Neuronal stem cell (in vitro differentiated cells): ENCODE data around the gene CTNNBL1.

ENCODE experiments used
- DNase-seq: peaks from one replicate; pipeline ENCODE4 v3.0.0-alpha.2; 2013; ENCODE audit warnings: low spot score
- H2AFZ ChIP-seq: one replicate; pipeline ENCODE4 v1.6.1; 2013; ENCODE audit warnings: mild to moderate bottlenecking, low read length, inconsistent platforms
- H2AK5ac ChIP-seq: 2 replicates; pipeline ENCODE4 v1.6.1; 2013; ENCODE audit warnings: low read depth, mild to moderate bottlenecking, inconsistent platforms, low read length, moderate library complexity, mixed read lengths
- H2BK120ac ChIP-seq: 2 replicates; pipeline ENCODE4 v1.6.1; 2013; ENCODE audit warnings: low read depth, mild to moderate bottlenecking, inconsistent platforms, low read length, moderate library complexity, mixed read lengths
- H2BK12ac ChIP-seq: one replicate; pipeline ENCODE4 v1.6.1; 2013; ENCODE audit warnings: low read length, inconsistent platforms
- H2BK15ac ChIP-seq: 2 replicates; pipeline ENCODE4 v1.6.1; 2013; ENCODE audit warnings: mild to moderate bottlenecking, low read length, inconsistent platforms, mixed read lengths
- H2BK5ac ChIP-seq: one replicate; pipeline ENCODE4 v1.6.1; 2013; ENCODE audit warnings: inconsistent platforms, mild to moderate bottlenecking, low read length, moderate library complexity
- H3K14ac ChIP-seq: one replicate; pipeline ENCODE4 v1.6.1; 2013; ENCODE audit warnings: low read length, inconsistent platforms
- H3K18ac ChIP-seq: 2 replicates; pipeline ENCODE4 v1.6.1; 2013; ENCODE audit warnings: low read length, inconsistent platforms
- H3K23ac ChIP-seq: 2 replicates; pipeline ENCODE4 v1.6.1; 2013; ENCODE audit warnings: low read depth, mild to moderate bottlenecking, mixed read lengths, low read length, inconsistent platforms; ENCODE audit not compliant: poor library complexity
- H3K27ac ChIP-seq: replicated peaks from 3 replicates; pipeline ENCODE4 v1.5.1; 2013; ENCODE audit warnings: low read length, inconsistent platforms
- H3K27me3 ChIP-seq, 3 experiments: 2 replicates each; pipeline ENCODE4 v1.6.1; 2013; ENCODE audit warnings: low read length in 3 of 3, mild to moderate bottlenecking in 2 of 3, inconsistent platforms in 1 of 3, low read depth in 1 of 3, mixed read lengths in 1 of 3, moderate library complexity in 1 of 3; ENCODE audit not compliant: control insufficient read depth in 3 of 3, insufficient read depth in 3 of 3
- H3K36me3 ChIP-seq, 2 donors: replicated peaks in 1 of 2; 2 replicates each; pipeline ENCODE4 v1.6.1; 2013; ENCODE audit warnings: low read length in 2 of 2; ENCODE audit not compliant: control insufficient read depth in 2 of 2, insufficient read depth in 2 of 2
- H3K4ac ChIP-seq: 2 replicates; pipeline ENCODE4 v1.6.1; 2013; ENCODE audit warnings: inconsistent platforms, mild to moderate bottlenecking, low read length, moderate library complexity
- H3K4me1 ChIP-seq, 2 donors: 1 replicate in 1 of 2; 2 replicates in 1 of 2; pipeline ENCODE4 v1.6.1; 2013; ENCODE audit warnings: low read length in 2 of 2, low read depth in 1 of 2; ENCODE audit not compliant: control insufficient read depth in 2 of 2, insufficient read depth in 1 of 2
- H3K4me2 ChIP-seq: one replicate; pipeline ENCODE4 v1.6.1; 2013; ENCODE audit warnings: mild to moderate bottlenecking, low read length, inconsistent platforms; ENCODE audit not compliant: insufficient read depth, poor library complexity, severe bottlenecking
- H3K4me3 ChIP-seq, 2 donors: 2 replicates each; pipeline ENCODE4 v1.5.1; 2013; ENCODE audit warnings: low read length in 2 of 2, mild to moderate bottlenecking in 2 of 2, inconsistent platforms in 1 of 2, moderate library complexity in 1 of 2
- H3K79me1 ChIP-seq: one replicate; pipeline ENCODE4 v1.6.1; 2013; ENCODE audit warnings: low read depth, mild to moderate bottlenecking, inconsistent platforms, low read length, moderate library complexity
- H3K9ac ChIP-seq: one replicate; pipeline ENCODE4 v1.6.1; 2013; ENCODE audit warnings: mild to moderate bottlenecking, low read depth, low read length, inconsistent platforms; ENCODE audit not compliant: poor library complexity
- H3K9me3 ChIP-seq, 2 donors: replicated peaks in 1 of 2; 2 replicates each; pipeline versions ENCODE3 to v1.6.1; 2013; ENCODE audit warnings: low read length in 2 of 2, mild to moderate bottlenecking in 2 of 2, inconsistent platforms in 1 of 2, low read depth in 1 of 2, mixed read lengths in 1 of 2, moderate library complexity in 1 of 2; ENCODE audit not compliant: control insufficient read depth in 2 of 2, insufficient read depth in 1 of 2
- H4K8ac ChIP-seq: one replicate; pipeline ENCODE4 v1.6.1; 2013; ENCODE audit warnings: low read depth, mild to moderate bottlenecking, inconsistent platforms, low read length, moderate library complexity
- H4K91ac ChIP-seq: one replicate; pipeline ENCODE4 v1.6.1; 2013; ENCODE audit warnings: low read length, low read depth, mild to moderate bottlenecking, inconsistent platforms; ENCODE audit not compliant: poor library complexity
- WGBS, 2 donors: extraction: QIAGEN DNeasy Blood & Tissue Kit; methylation state at CpG; one replicate each; pipeline ENCODE4 v1.1.7; 2013; ENCODE audit warnings: missing lambda C conversion rate in 2 of 2, mixed read lengths in 1 of 2; ENCODE audit not compliant: insufficient read length in 2 of 2, insufficient replicate concordance in 1 of 2; ENCODE audit errors: extremely low coverage in 2 of 2; 5-methylcytosine and 5-hydroxymethylcytosine counted together

The CTNNBL1 gene

GRCh38 chr20:37866051-37866450 lies 172.2 kb downstream of the CTNNBL1 start:
- Histone ChIP-seq H3K23ac (no peak overlapping the region), H3K27ac (no peak overlapping the region), H3K27me3 (no peaks in the 10 kb centered on the region), H3K4me1 (peaks cover 20 to 21% of the 10 kb centered on the region in 2 donors), H3K4ac (no peak overlapping the region), H2BK120ac (no peak overlapping the region), H2BK15ac (no peak overlapping the region), H2AFZ (no peak overlapping the region), H3K4me2 (no peak overlapping the region), H3K36me3 (peaks cover 2 to 36% of the 10 kb centered on the region in 2 donors), H2AK5ac (no peak overlapping the region), H3K79me1 (no peaks in the 10 kb centered on the region), H4K8ac (no peak overlapping the region), H3K9ac (no peak overlapping the region), H4K91ac (no peak overlapping the region), H3K9me3 (peaks cover 0 to 2% of the 10 kb centered on the region in 2 donors), H3K4me3 (no peak overlapping the region), H3K14ac (no peak overlapping the region), H2BK12ac (no peak overlapping the region), H2BK5ac (no peak overlapping the region), H3K18ac (no peak overlapping the region)
- no CpG with 5 or more reads among the region's 10 CpGs for WGBS, 2 donors
- DNase-seq = no peak

- Histone ChIP-seq H4K91ac (no peak overlapping the region), H2BK12ac (no peak overlapping the region), H3K9me3 (peaks cover 0 to 2% of the 10 kb centered on the region in 2 donors), H2BK15ac (no peak overlapping the region), H3K36me3 (peaks cover 4 to 27% of the 10 kb centered on the region in 2 donors), H3K14ac (no peak overlapping the region), H3K18ac (no peak overlapping the region), H2BK120ac (no peak overlapping the region), H2AFZ (no peak overlapping the region), H3K4ac (no peak overlapping the region), H2AK5ac (no peak overlapping the region), H3K4me3 (no peak overlapping the region), H3K27me3 (no peaks in the 10 kb centered on the region), H3K9ac (no peak overlapping the region), H4K8ac (no peak overlapping the region), H3K23ac (no peak overlapping the region), H3K4me1 (peaks cover 20 to 21% of the 10 kb centered on the region in 2 donors), H2BK5ac (no peak overlapping the region), H3K79me1 (no peaks in the 10 kb centered on the region), H3K4me2 (no peak overlapping the region), H3K27ac (no peak overlapping the region)
- DNase-seq = no peak
- no CpG with 5 or more reads among the region's 15 CpGs for WGBS, 2 donors
These were observed 173.7 kb downstream of the CTNNBL1 start for GRCh38 chr20:37867289-37868195.

- peak overlapping the region; percentile 30 for H3K18ac ChIP-seq
- peak overlapping the region; percentile 30 for H3K27ac ChIP-seq
- peaks cover 9 to 29% of the 10 kb centered on the region in 2 donors for H3K36me3 ChIP-seq
- no peak overlapping the region for H2BK12ac ChIP-seq
- H3K14ac ChIP-seq = no peak overlapping the region
- WGBS, 2 donors = no CpG with 5 or more reads among the region's 3 CpGs
- H2BK120ac ChIP-seq = no peak overlapping the region
- peak overlapping the region; percentile 91 for H2BK5ac ChIP-seq
- no peak overlapping the region for H3K9ac ChIP-seq
- H3K4me3 ChIP-seq = no peak overlapping the region
- no peak overlapping the region for H3K4me2 ChIP-seq
- H3K79me1 ChIP-seq = no peaks in the 10 kb centered on the region
- H2BK15ac ChIP-seq = peak overlapping the region; percentile 54
- H4K91ac ChIP-seq = no peak overlapping the region
- no peak overlapping the region for H2AK5ac ChIP-seq
- H2AFZ ChIP-seq = no peak overlapping the region
- H3K9me3 ChIP-seq = peaks cover 0 to 2% of the 10 kb centered on the region in 2 donors
- DNase-seq = no peak
- H4K8ac ChIP-seq = no peak overlapping the region
- H3K27me3 ChIP-seq = no peaks in the 10 kb centered on the region
- H3K4me1 ChIP-seq = peaks cover 20 to 21% of the 10 kb centered on the region in 2 donors
- H3K23ac ChIP-seq = no peak overlapping the region
- no peak overlapping the region for H3K4ac ChIP-seq
These were observed 175.1 kb downstream of the CTNNBL1 start for GRCh38 chr20:37868851-37869333.

DNA sequence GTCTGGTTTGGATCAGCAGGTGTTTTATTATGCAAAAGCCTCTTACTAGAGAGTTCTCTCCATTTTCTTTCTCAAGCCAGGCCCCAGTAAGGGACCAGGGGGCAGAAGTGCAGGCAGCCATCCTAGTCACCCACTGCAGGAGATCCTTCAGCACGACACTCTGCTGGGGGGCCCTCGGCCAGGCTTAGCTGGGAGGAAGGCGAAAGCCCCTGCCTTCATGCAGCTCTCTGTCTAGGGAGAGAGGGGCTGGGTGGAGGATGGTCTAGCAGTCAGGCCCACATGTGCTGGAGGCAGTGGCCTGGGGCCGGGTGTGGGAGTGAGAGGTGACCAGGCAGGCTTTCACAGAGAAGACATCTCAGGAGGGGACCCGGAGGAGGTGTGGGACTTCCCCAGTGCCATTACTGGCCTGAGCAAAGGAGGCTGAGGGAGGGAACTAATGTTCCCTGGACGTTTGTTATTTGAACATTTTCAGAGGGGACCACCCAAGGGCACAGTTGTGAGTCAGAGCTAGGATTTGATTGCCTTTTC lies 175.6 kb downstream of the CTNNBL1 start:
- H3K23ac ChIP-seq = no peak overlapping the region
- no peak overlapping the region for H2BK120ac ChIP-seq
- no peak for DNase-seq
- H2AFZ ChIP-seq = no peak overlapping the region
- peaks cover 20 to 21% of the 10 kb centered on the region in 2 donors for H3K4me1 ChIP-seq
- peaks cover 12 to 30% of the 10 kb centered on the region in 2 donors for H3K36me3 ChIP-seq
- H3K18ac ChIP-seq = peak overlapping the region; percentile 81
- no peak overlapping the region for H2BK12ac ChIP-seq
- no peak overlapping the region for H3K4me3 ChIP-seq
- no peak overlapping the region for H4K91ac ChIP-seq
- no peak overlapping the region for H3K14ac ChIP-seq
- H3K79me1 ChIP-seq = no peaks in the 10 kb centered on the region
- H3K4me2 ChIP-seq = no peak overlapping the region
- peak overlapping the region; percentile 91 for H2BK5ac ChIP-seq
- peaks cover 0 to 2% of the 10 kb centered on the region in 2 donors for H3K9me3 ChIP-seq
- no peak overlapping the region for H4K8ac ChIP-seq
- peak overlapping the region; percentile 48 for H3K27ac ChIP-seq
- H2AK5ac ChIP-seq = peak overlapping the region; percentile 86
- H3K4ac ChIP-seq = peak overlapping the region; percentile 87
- no peak overlapping the region for H3K9ac ChIP-seq
- peak overlapping the region; percentile 54 for H2BK15ac ChIP-seq
- H3K27me3 ChIP-seq = no peaks in the 10 kb centered on the region
- no CpG with 5 or more reads among the region's 6 CpGs for WGBS, 2 donors
